BJ (cell line): ENCODE measurements around the gene ITM2B. TPM values are rescaled to one million over a fixed set of nuclear protein-coding genes. Genes with fewer than 3 reads are reported as not detected.

Source experiments
- CTCF ChIA-PET: fragments of 350-600 bp; formaldehyde crosslinking; extraction: SDS; loops from one replicate; lab custom pipeline; 2021; ENCODE audit warnings: antibody characterized with exemption, inconsistent platforms; lab: Yijun Ruan, JAX
- POLR2A ChIA-PET: fragments of 300-600 bp; sonication (Branson Sonifier 250); formaldehyde crosslinking; extraction: SDS; loops from one replicate; lab custom pipeline; 2021; ENCODE audit warnings: antibody characterized with exemption; lab: Charles Lee
- DNase-seq: peaks from one replicate; pipeline ENCODE4 v3.0.0-alpha.2; 2011; ENCODE audit warnings: low read depth
- H3K27me3 ChIP-seq: 2 replicates; pipeline ENCODE4 v1.6.0; 2011; ENCODE audit warnings: low read length; ENCODE audit not compliant: control insufficient read depth, insufficient read depth
- H3K36me3 ChIP-seq: 2 replicates; pipeline ENCODE4 v1.5.1; 2011; ENCODE audit warnings: low read length; ENCODE audit not compliant: control insufficient read depth, insufficient read depth
- H3K4me3 ChIP-seq: 2 replicates; pipeline ENCODE4 v1.5.1; 2011; ENCODE audit warnings: low read depth, mild to moderate bottlenecking, control low read depth, low read length
- polyA plus RNA-seq: library from polyadenylated mRNA; depleted of rRNA; stranded (reverse); fragments of >200 nt; gene quantifications from 2 replicates; pipeline ENCODE4 v1.2.3, GENCODE V29; 2011
- TF ChIP-seq, protein P1 (sequence below): IDR thresholded peaks from 2 replicates; pipeline ENCODE4 v1.5.1; 2011; ENCODE audit warnings: low read depth, mild to moderate bottlenecking, control low read depth, inconsistent platforms, low read length, moderate library complexity; ENCODE audit not compliant: insufficient read depth

The ITM2B gene
- polyA plus RNA-seq, 1 experiment = 173 TPM

GRCh38 chr13:48315969-48316650, 83.1 kb downstream of the ITM2B start:
- ChIA-PET CTCF (interaction anchor here (0.6 to 1.0 kb wide), 2 partner anchors 19 to 47 kb away, joined by 3 read pairs; no protein-coding TSS in a partner anchor), POLR2A (no interaction called here)
- H3K27me3 ChIP-seq = no peaks in the 10 kb centered on the region
- TF ChIP-seq, protein P1, sequence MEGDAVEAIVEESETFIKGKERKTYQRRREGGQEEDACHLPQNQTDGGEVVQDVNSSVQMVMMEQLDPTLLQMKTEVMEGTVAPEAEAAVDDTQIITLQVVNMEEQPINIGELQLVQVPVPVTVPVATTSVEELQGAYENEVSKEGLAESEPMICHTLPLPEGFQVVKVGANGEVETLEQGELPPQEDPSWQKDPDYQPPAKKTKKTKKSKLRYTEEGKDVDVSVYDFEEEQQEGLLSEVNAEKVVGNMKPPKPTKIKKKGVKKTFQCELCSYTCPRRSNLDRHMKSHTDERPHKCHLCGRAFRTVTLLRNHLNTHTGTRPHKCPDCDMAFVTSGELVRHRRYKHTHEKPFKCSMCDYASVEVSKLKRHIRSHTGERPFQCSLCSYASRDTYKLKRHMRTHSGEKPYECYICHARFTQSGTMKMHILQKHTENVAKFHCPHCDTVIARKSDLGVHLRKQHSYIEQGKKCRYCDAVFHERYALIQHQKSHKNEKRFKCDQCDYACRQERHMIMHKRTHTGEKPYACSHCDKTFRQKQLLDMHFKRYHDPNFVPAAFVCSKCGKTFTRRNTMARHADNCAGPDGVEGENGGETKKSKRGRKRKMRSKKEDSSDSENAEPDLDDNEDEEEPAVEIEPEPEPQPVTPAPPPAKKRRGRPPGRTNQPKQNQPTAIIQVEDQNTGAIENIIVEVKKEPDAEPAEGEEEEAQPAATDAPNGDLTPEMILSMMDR = no peak
- no peak for DNase-seq
- peaks cover 16% of the 10 kb centered on the region for H3K36me3 ChIP-seq
- no peak overlapping the region for H3K4me3 ChIP-seq

DNA sequence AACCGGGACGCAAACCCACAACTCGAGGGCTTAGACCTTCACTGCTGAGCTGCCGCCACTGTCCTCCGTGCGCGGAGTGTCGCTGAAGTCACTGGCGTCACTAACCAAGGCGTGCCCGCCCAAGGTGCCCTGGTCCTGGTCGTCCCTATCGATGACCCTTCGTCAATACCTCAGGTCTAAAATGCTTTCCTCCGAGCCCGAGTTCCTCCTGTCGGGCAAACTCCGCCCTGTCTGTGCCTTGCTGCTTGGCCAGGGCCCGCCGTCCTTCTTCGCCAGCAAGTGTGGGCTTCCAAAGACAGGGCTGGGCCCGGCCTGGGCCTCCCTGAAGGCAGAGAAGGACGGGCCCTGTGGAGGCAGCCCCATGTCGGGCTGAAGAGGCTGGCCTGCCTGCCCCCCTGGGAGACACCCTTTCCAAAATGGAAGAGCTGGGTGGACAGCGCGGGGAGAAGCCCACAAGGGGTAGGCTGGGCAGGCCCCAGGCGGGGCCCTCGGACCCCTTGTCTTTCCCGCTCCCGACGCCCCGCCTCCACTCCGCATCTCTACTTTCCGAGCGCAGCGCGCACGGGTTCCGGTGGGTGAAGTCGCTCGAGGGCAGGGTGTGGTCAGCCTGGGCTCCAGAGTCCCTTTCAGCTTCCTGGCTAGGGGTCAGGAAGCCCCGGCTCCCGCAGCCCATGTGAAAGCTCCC, 84.0 kb downstream of the ITM2B start:
- ChIA-PET POLR2A (interaction anchor here (0.5 kb wide), 1 partner anchor 11 kb away, joined by 3 read pairs; no protein-coding TSS in a partner anchor), CTCF (interaction anchor here (0.6 kb wide), 1 partner anchor 18 kb away, joined by 3 read pairs; no protein-coding TSS in a partner anchor)
- DNase-seq = no peak
- Histone ChIP-seq H3K4me3 (no peak overlapping the region), H3K27me3 (no peaks in the 10 kb centered on the region), H3K36me3 (peaks cover 16% of the 10 kb centered on the region)
- TF ChIP-seq, protein P1 = no peak

DNA sequence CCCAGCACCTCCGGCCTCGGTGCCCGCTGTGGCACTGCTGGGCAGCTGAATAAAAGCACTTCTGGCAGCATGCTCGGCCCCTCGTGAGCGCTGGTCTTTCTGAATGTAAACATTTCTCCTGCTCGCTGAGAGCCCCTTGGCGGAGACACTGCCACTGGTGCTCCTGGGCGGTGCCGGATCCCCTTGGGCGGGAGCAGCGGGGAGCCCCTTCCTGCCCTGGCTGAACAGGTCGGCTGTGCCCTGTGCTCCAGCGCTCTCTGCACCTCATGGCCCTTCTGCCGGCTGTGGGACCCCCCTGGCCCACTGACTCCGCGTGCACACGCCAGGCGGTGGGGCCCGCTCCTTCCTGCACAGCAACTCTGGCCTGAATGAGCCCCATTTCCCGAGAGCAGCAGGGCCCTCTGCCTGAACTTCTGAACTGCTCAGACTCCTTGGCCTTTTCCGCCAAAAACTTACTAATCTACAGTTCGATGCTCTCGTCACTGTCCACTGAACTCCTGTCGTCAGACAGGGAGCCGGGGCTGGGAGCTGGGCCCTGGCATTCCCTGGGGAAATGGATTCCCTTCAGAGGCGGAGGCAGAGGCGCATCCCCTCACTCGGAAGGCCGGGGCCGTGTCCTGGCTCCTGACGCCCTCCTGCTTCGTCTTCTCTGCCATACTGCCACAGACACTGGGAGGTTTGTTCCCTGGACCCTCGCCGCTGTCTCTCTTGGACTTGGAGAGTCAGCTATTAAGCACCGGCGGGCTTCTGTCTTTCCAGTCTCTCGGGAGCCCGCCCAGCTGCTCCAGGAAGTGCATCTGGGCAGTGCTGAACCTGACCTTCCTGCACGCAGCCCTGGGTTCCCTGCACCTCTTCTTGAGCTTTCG, 84.7 kb downstream of the ITM2B start:
- no peak overlapping the region for H3K4me3 ChIP-seq
- no peaks in the 10 kb centered on the region for H3K27me3 ChIP-seq
- ChIA-PET CTCF (interaction anchor here (1.2 kb wide), 1 partner anchor 11 kb away, joined by 4 read pairs; no protein-coding TSS in a partner anchor), POLR2A (interaction anchor here (0.5 kb wide), 1 partner anchor 10 kb away, joined by 3 read pairs; no protein-coding TSS in a partner anchor)
- DNase-seq = no peak
- H3K36me3 ChIP-seq = peaks cover 16% of the 10 kb centered on the region
- TF ChIP-seq, protein P1 = no peak

GRCh38 chr13:48318377-48318811, 85.4 kb downstream of the ITM2B start:
- no peaks in the 10 kb centered on the region for H3K27me3 ChIP-seq
- POLR2A ChIA-PET = no interaction called here
- H3K36me3 ChIP-seq = peaks cover 16% of the 10 kb centered on the region
- CTCF ChIA-PET = interaction anchor here (1.2 to 1.3 kb wide), 2 partner anchors 11 kb away, joined by 3 to 4 read pairs; no protein-coding TSS in a partner anchor
- DNase-seq = no peak
- TF ChIP-seq, protein P1 = no peak
- H3K4me3 ChIP-seq = no peak overlapping the region
